MM.1S (cell line): ENCODE results near the gene TCL1B.

Experiments used
- EZH2phosphoT487 ChIP-seq: fragments of 300-600 bp; sonication (generic); IDR thresholded peaks from 2 replicates; pipeline ENCODE4 v1.6.1; 2018; ENCODE audit warnings: antibody characterized with exemption, low read length
- TF ChIP-seq, protein P1 (sequence below): fragments of 300-600 bp; sonication (generic); IDR thresholded peaks from 2 replicates; pipeline ENCODE4 v1.5.1; 2016; ENCODE audit warnings: antibody characterized with exemption, low read length, mixed read lengths

DNA sequence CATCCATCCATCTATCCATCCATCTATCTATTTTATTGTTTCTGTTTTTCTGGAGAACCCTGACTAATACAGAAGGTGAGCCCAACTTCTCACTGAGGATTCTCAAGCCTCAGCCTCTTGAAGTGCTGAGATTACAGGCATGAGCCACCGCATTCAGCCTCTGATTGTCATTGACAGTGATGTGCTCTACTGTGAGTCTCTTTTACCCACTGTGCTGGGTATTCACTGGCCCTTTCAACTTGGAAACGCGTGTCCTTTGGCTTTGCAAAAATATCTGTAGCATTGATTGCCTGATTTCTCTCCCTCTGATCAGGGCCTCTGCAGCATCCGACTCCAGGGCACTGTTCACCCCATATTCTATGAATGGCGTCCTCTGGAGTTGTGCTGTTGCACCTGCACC lies 29.6 kb upstream of the TCL1B start:
- TF ChIP-seq, protein P1, sequence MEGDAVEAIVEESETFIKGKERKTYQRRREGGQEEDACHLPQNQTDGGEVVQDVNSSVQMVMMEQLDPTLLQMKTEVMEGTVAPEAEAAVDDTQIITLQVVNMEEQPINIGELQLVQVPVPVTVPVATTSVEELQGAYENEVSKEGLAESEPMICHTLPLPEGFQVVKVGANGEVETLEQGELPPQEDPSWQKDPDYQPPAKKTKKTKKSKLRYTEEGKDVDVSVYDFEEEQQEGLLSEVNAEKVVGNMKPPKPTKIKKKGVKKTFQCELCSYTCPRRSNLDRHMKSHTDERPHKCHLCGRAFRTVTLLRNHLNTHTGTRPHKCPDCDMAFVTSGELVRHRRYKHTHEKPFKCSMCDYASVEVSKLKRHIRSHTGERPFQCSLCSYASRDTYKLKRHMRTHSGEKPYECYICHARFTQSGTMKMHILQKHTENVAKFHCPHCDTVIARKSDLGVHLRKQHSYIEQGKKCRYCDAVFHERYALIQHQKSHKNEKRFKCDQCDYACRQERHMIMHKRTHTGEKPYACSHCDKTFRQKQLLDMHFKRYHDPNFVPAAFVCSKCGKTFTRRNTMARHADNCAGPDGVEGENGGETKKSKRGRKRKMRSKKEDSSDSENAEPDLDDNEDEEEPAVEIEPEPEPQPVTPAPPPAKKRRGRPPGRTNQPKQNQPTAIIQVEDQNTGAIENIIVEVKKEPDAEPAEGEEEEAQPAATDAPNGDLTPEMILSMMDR, result no peak
- no peak for TF ChIP-seq EZH2phosphoT487
